IgD-negative memory B cell (primary cell): ENCODE measurements around the gene PRKCH. TPM values are rescaled to one million over a fixed set of nuclear protein-coding genes. Genes with fewer than 3 reads are reported as not detected.

Source experiments
- H3K27ac Mint-ChIP-seq, 3 donors: one replicate each; pipeline ENCODE4 v1.8.0; 2020 to 2022; ENCODE audit warnings: mild to moderate bottlenecking in 3 of 3, mixed read lengths in 3 of 3, moderate library complexity in 1 of 3
- H3K27me3 Mint-ChIP-seq: one replicate; pipeline ENCODE4 v1.8.0; 2021; ENCODE audit warnings: mixed read lengths
- H3K36me3 Mint-ChIP-seq: one replicate; pipeline ENCODE4 v1.8.0; 2020; ENCODE audit warnings: mild to moderate bottlenecking, mixed read lengths
- H3K4me1 Mint-ChIP-seq, 3 donors: one replicate each; pipeline ENCODE4 v1.8.0; 2020 to 2022; ENCODE audit warnings: mixed read lengths in 3 of 3, mild to moderate bottlenecking in 1 of 3
- H3K4me3 Mint-ChIP-seq, 4 donors: one replicate each; pipeline ENCODE4 v1.8.0; 2020 to 2022; ENCODE audit warnings: mild to moderate bottlenecking in 4 of 4, mixed read lengths in 4 of 4, moderate library complexity in 3 of 4
- H3K9me3 Mint-ChIP-seq, 3 donors: one replicate each; pipeline ENCODE4 v1.8.0; 2020 to 2021; ENCODE audit warnings: mixed read lengths in 3 of 3, mild to moderate bottlenecking in 1 of 3
- polyA plus RNA-seq: library from polyadenylated mRNA; unstranded; fragments of 300-500 nt; fragmentation: Illumina TruSeq; gene quantifications from one replicate; pipeline ENCODE4 v1.2.3, GENCODE V29; 2021

The PRKCH gene
- polyA plus RNA-seq, 1 donor from 2014 or later: 9.6 TPM

GRCh38 chr14:61589691-61590581 is 268.6 kb downstream of the PRKCH start:
- Mint-ChIP-seq H3K4me1 (peaks cover 14 to 20% (median 15%) of the 10 kb centered on the region in 3 donors), H3K27me3 (no peaks in the 10 kb centered on the region), H3K27ac (no peak overlapping the region), H3K9me3 (peaks cover 0 to 8% (median 0%) of the 10 kb centered on the region in 3 donors), H3K4me3 (peak overlapping the region in 2 of 4 donors; percentile 28 to 34), H3K36me3 (peaks cover 3% of the 10 kb centered on the region)

- Mint-ChIP-seq H3K4me1 (peaks cover 12 to 21% (median 13%) of the 10 kb centered on the region in 3 donors), H3K9me3 (peaks cover 0 to 8% (median 0%) of the 10 kb centered on the region in 3 donors), H3K4me3 (no peak overlapping the region), H3K36me3 (peaks cover 3% of the 10 kb centered on the region), H3K27me3 (no peaks in the 10 kb centered on the region), H3K27ac (peak overlapping the region in 1 of 3 donors; percentile 36)
These were observed 270.5 kb downstream of the PRKCH start for GRCh38 chr14:61591862-61592261.

- no peak overlapping the region for H3K27ac Mint-ChIP-seq
- no peaks in the 10 kb centered on the region for H3K27me3 Mint-ChIP-seq
These were observed 272.0 kb downstream of the PRKCH start for GRCh38 chr14:61593330-61593729.

GRCh38 chr14:61596990-61597389 is 275.6 kb downstream of the PRKCH start:
- H3K27ac Mint-ChIP-seq: peak overlapping the region in 1 of 3 donors; percentile 5
- H3K27me3 Mint-ChIP-seq: no peaks in the 10 kb centered on the region
- no peaks in the 10 kb centered on the region for H3K36me3 Mint-ChIP-seq
- H3K9me3 Mint-ChIP-seq: peaks cover 0 to 8% (median 0%) of the 10 kb centered on the region in 3 donors
- H3K4me3 Mint-ChIP-seq: peak overlapping the region in 1 of 4 donors; percentile 4
- peaks cover 7 to 18% (median 13%) of the 10 kb centered on the region in 3 donors for H3K4me1 Mint-ChIP-seq

More at GRCh38 chr14:61593330-61593729, 272.0 kb downstream of the PRKCH start:
- no peaks in the 10 kb centered on the region for H3K36me3 Mint-ChIP-seq
- H3K4me3 Mint-ChIP-seq: no peak overlapping the region
- peaks cover 0 to 8% (median 0%) of the 10 kb centered on the region in 3 donors for H3K9me3 Mint-ChIP-seq
- peaks cover 5 to 20% (median 10%) of the 10 kb centered on the region in 3 donors for H3K4me1 Mint-ChIP-seq

GRCh38 chr14:61598980-61599379 is 277.6 kb downstream of the PRKCH start:
- no peaks in the 10 kb centered on the region for H3K9me3 Mint-ChIP-seq
- H3K4me3 Mint-ChIP-seq: peak overlapping the region in 1 of 4 donors; percentile 19
- peaks cover 8 to 19% (median 19%) of the 10 kb centered on the region in 3 donors for H3K4me1 Mint-ChIP-seq

GRCh38 chr14:61599942-61600341 is 278.6 kb downstream of the PRKCH start:
- no peak overlapping the region for H3K27ac Mint-ChIP-seq
- H3K4me1 Mint-ChIP-seq: peaks cover 8 to 19% (median 19%) of the 10 kb centered on the region in 3 donors
- H3K27me3 Mint-ChIP-seq: no peaks in the 10 kb centered on the region
- H3K4me3 Mint-ChIP-seq: no peak overlapping the region
- no peaks in the 10 kb centered on the region for H3K9me3 Mint-ChIP-seq
- no peaks in the 10 kb centered on the region for H3K36me3 Mint-ChIP-seq

More at GRCh38 chr14:61598980-61599379, 277.6 kb downstream of the PRKCH start:
- Mint-ChIP-seq H3K27ac (no peak overlapping the region), H3K27me3 (no peaks in the 10 kb centered on the region), H3K36me3 (no peaks in the 10 kb centered on the region)

Other genes starting within 250 kb of the PRKCH start
- 0.33 TPM for gene TMEM30B, start 40.2 kb upstream of the PRKCH start, polyA plus RNA-seq